Upper lobe of right lung (tissue), 1 donor: ENCODE data around the gene CDH1. TPM values are rescaled to one million over a fixed set of nuclear protein-coding genes. Genes with fewer than 3 reads are reported as not detected.
A peak's percentile ranks its signal among the peaks of the same experiment; 100 is the strongest.

ENCODE experiments used
- ATAC-seq: fragments of 200-7000 bp; cut with Tn5 transposase; one replicate; pipeline ENCODE4 v1.9.1; 2020; ENCODE audit warnings: mild to moderate bottlenecking, moderate library complexity
- DNase-seq: peaks from one replicate; pipeline ENCODE4 v3.0.0-alpha.2; 2020
- H3K27ac ChIP-seq: fragments of 200-600 bp; one replicate; pipeline ENCODE4 v1.8.0; 2022
- H3K27me3 ChIP-seq: fragments of 200-600 bp; one replicate; pipeline ENCODE4 v1.8.0; 2022; ENCODE audit warnings: mild to moderate bottlenecking
- H3K36me3 ChIP-seq: fragments of 200-600 bp; one replicate; pipeline ENCODE4 v1.8.0; 2022
- H3K4me1 ChIP-seq: fragments of 200-600 bp; one replicate; pipeline ENCODE4 v1.8.0; 2022
- H3K4me3 ChIP-seq: fragments of 200-600 bp; one replicate; pipeline ENCODE4 v1.8.0; 2022; ENCODE audit warnings: mild to moderate bottlenecking
- H3K9me3 ChIP-seq: fragments of 200-600 bp; one replicate; pipeline ENCODE4 v1.8.0; 2022
- intact Hi-C: fragments of 100-400 bp; cut with DNase I; formaldehyde crosslinking; loops from one replicate; pipeline ENCODE4 v1.11.0; 2022
- total RNA-seq: library from RNA; stranded (reverse); fragmentation: NEBNext Ultra II Directional; extraction: Animal tissue kit (Norgen Biotek cat#: 25700); gene quantifications from one replicate; pipeline ENCODE4 v1.2.1, GENCODE V29; 2021
- TF ChIP-seq, protein P1 (sequence below): fragments of 200-600 bp; IDR thresholded peaks from one replicate; pipeline ENCODE4 v1.8.0; 2022; ENCODE audit warnings: antibody characterized with exemption
- donor health status: DM: no; HTN: yes; CAD: no; lungs with severe emphysema.

The CDH1 gene
- total RNA-seq, 1 donor from 2014 or later: 128 TPM

DNA sequence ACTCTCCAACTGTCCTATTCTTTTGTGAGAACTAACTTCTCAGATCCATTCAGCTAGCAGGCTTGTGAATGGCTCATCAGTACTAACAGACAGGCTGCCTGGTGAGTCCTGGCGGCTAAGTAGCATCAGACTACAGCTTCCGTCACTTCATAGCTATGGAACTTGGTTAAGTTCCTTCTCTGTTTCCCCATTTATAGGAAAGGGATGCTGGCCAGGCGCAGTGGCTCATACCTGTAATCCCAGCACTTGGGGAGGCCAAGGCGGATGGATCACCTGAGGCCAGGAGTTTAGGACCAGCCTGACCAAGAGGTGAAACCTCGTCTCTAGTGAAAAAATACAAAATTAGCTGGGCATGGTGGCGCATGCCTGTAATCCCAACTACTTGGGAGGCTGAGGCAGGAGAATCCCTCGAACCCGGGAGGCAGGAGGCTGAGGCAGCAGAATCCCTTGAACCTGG lies 56.3 kb downstream of the CDH1 start:
- Histone ChIP-seq H3K4me3 (no peak overlapping the region), H3K27ac (no peak overlapping the region)

GRCh38 chr16:68798398-68798797 lies 61.3 kb downstream of the CDH1 start:
- no peak for ATAC-seq
- no peak for DNase-seq
- no peak overlapping the region for H3K4me3 ChIP-seq
- H3K27ac ChIP-seq: no peak overlapping the region
- H3K27me3 ChIP-seq: no peaks in the 10 kb centered on the region
- no peaks in the 10 kb centered on the region for H3K9me3 ChIP-seq
- intact Hi-C loops: no loop called here
- peaks cover under 1% of the 10 kb centered on the region for H3K4me1 ChIP-seq
- no peaks in the 10 kb centered on the region for H3K36me3 ChIP-seq
- TF ChIP-seq, protein P1, sequence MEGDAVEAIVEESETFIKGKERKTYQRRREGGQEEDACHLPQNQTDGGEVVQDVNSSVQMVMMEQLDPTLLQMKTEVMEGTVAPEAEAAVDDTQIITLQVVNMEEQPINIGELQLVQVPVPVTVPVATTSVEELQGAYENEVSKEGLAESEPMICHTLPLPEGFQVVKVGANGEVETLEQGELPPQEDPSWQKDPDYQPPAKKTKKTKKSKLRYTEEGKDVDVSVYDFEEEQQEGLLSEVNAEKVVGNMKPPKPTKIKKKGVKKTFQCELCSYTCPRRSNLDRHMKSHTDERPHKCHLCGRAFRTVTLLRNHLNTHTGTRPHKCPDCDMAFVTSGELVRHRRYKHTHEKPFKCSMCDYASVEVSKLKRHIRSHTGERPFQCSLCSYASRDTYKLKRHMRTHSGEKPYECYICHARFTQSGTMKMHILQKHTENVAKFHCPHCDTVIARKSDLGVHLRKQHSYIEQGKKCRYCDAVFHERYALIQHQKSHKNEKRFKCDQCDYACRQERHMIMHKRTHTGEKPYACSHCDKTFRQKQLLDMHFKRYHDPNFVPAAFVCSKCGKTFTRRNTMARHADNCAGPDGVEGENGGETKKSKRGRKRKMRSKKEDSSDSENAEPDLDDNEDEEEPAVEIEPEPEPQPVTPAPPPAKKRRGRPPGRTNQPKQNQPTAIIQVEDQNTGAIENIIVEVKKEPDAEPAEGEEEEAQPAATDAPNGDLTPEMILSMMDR: no peak

More for the DNA sequence above, 56.3 kb downstream of the CDH1 start:
- ATAC-seq: no peak
- H3K4me1 ChIP-seq: peaks cover 7% of the 10 kb centered on the region
- H3K27me3 ChIP-seq: no peaks in the 10 kb centered on the region
- no peak for DNase-seq
- TF ChIP-seq, protein P1: no peak
- H3K36me3 ChIP-seq: no peaks in the 10 kb centered on the region
- intact Hi-C loops: no loop called here
- H3K9me3 ChIP-seq: no peaks in the 10 kb centered on the region

DNA sequence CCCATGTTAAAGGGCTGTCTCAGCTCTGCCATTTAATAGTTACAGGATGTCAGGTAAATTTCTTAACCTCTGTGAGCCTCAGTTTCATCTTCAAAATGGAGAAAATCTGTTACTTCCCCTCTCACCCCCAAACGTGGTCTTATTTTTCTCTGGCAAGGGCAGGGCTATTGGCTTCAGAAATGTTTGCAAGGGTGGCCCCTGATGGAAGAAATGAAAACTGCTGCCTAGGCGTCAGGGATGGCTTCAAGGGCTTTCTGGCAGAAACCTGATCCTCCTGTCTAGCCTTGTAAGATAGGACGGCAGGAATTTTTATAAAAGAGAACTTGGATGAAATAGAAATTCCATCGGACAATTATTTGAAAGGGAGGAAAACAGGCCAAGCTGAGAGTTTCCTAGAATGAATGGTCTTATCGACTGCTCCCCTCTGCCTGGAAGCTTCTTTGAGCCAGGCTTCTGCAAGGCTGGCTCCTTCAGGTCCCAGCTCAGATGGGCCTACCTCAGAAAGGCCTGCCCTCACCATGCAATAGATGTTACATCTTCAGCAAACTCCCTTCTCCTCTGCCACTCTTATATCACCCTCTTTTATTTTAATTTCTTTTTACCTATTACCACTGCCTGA lies 63.3 kb downstream of the CDH1 start:
- H3K27ac ChIP-seq: no peak overlapping the region
- no peaks in the 10 kb centered on the region for H3K9me3 ChIP-seq
- TF ChIP-seq, protein P1: peak; percentile 78
- ATAC-seq: peak; percentile 89
- no peaks in the 10 kb centered on the region for H3K27me3 ChIP-seq
- H3K4me3 ChIP-seq: no peak overlapping the region
- H3K36me3 ChIP-seq: no peaks in the 10 kb centered on the region
- intact Hi-C loops: loop anchor here (10.0 kb wide), 1 partner anchor 96 kb away; no protein-coding TSS in a partner anchor
- no peaks in the 10 kb centered on the region for H3K4me1 ChIP-seq
- DNase-seq: no peak

DNA sequence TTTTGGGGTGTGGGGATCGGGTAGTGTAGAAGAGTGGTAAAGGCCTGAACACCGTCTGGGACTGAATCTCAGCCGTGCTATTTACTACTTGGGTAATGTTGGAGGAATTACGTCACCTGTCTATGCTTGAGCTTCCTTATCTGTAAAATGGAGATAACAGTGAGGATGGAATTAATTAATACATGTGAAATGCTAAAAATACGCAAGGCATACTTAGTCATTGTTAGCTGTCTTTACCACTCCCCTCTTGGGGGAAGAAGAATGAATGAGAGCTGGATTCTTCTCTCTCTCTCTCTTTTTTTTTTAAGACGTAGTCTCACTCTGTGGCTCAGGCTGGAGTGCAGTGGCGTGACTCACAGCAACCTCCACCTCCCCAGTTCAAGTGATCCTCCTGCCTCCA lies 65.1 kb downstream of the CDH1 start:
- Histone ChIP-seq H3K36me3 (no peaks in the 10 kb centered on the region), H3K27me3 (no peaks in the 10 kb centered on the region), H3K4me3 (no peak overlapping the region), H3K27ac (no peak overlapping the region), H3K9me3 (no peaks in the 10 kb centered on the region), H3K4me1 (no peaks in the 10 kb centered on the region)
- TF ChIP-seq, protein P1: no peak
- ATAC-seq (peak; percentile 45), DNase-seq (no peak)
- intact Hi-C loops: loop anchor here (10.0 kb wide), 1 partner anchor 97 kb away; no protein-coding TSS in a partner anchor

- Histone ChIP-seq H3K4me1 (no peaks in the 10 kb centered on the region), H3K27ac (no peak overlapping the region), H3K4me3 (no peak overlapping the region), H3K36me3 (peaks cover 1% of the 10 kb centered on the region), H3K27me3 (no peaks in the 10 kb centered on the region), H3K9me3 (no peaks in the 10 kb centered on the region)
- intact Hi-C loops: loop anchor here (10.0 kb wide), 1 partner anchor 102 kb away; no protein-coding TSS in a partner anchor
- no peak for ATAC-seq
- DNase-seq: no peak
- TF ChIP-seq, protein P1: no peak
Observed at GRCh38 chr16:68806422-68806821, 69.3 kb downstream of the CDH1 start.
